Glutamatergic neuron (in vitro differentiated cells): ENCODE data around the gene NLRC3. TPM values are rescaled to one million over a fixed set of nuclear protein-coding genes. Genes with fewer than 3 reads are reported as not detected.

Experiments used
- DNase-seq: peaks from one replicate; pipeline ENCODE4 v3.0.0; 2022
- H3K27ac Mint-ChIP-seq: one replicate; pipeline ENCODE4 v1.8.0; 2020; ENCODE audit warnings: mild to moderate bottlenecking, mixed read lengths, inconsistent platforms; ENCODE audit not compliant: unreplicated experiment
- H3K27me3 Mint-ChIP-seq: one replicate; pipeline ENCODE4 v1.8.0; 2020; ENCODE audit warnings: mild to moderate bottlenecking, moderate library complexity, mixed read lengths, inconsistent platforms; ENCODE audit not compliant: unreplicated experiment
- H3K36me3 Mint-ChIP-seq: one replicate; pipeline ENCODE4 v1.8.0; 2020; ENCODE audit warnings: mild to moderate bottlenecking, mixed read lengths, inconsistent platforms; ENCODE audit not compliant: unreplicated experiment
- H3K4me1 Mint-ChIP-seq: one replicate; pipeline ENCODE4 v1.8.0; 2020; ENCODE audit warnings: mild to moderate bottlenecking, low read depth, mixed read lengths, inconsistent platforms; ENCODE audit not compliant: unreplicated experiment
- H3K4me3 Mint-ChIP-seq: one replicate; pipeline ENCODE4 v1.8.0; 2020; ENCODE audit warnings: mild to moderate bottlenecking, mixed read lengths, inconsistent platforms; ENCODE audit not compliant: unreplicated experiment
- H3K9me3 Mint-ChIP-seq: one replicate; pipeline ENCODE4 v1.8.0; 2020; ENCODE audit warnings: mild to moderate bottlenecking, moderate library complexity, mixed read lengths, inconsistent platforms; ENCODE audit not compliant: unreplicated experiment
- total RNA-seq: library from RNA; stranded (reverse); fragmentation: NEBNext Ultra II Directional; extraction: Animal tissue kit (Norgen Biotek cat#: 25700); gene quantifications from one replicate; pipeline ENCODE4 v1.2.1, GENCODE V29; 2021; ENCODE audit not compliant: unreplicated experiment
- TF ChIP-seq, protein P1 (sequence below): fragments of 200-600 bp; sonication (generic); IDR thresholded peaks from one replicate; pipeline ENCODE4 v1.5.0; 2021; ENCODE audit not compliant: partially characterized antibody, unreplicated experiment

Gene NLRC3
- total RNA-seq, 1 donor from 2014 or later = not detected

DNA sequence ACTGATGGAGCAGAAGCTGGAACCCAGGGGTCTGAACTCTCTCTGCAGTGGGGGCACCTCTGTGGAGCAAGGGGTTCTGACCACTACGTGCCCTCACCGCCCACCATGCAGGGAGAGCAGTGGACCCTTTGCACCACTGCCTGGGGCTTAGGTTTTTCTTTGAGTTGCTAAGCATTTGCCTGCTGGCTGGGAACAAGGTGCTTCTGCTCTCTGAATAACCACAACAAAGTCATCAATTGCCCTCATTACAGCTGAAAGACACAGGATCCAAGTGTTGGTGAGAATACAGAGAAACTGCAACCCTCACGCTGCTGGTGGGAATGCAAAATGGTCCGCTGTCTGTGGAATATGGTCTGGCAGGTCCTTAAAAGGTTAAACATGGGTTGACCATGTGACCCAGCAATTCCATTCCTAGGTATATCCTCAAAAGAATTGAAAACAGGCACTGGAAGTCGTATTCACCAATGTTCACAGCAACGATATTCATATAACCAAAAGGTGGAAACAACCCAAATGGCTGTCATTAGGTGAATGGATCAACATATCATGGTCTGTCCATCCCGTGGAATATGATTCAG is 22.8 kb downstream of the NLRC3 start:
- Mint-ChIP-seq H3K4me1 (no peaks in the 10 kb centered on the region), H3K4me3 (no peak overlapping the region), H3K27ac (no peak overlapping the region), H3K27me3 (peaks cover 2% of the 10 kb centered on the region), H3K9me3 (peaks cover 2% of the 10 kb centered on the region), H3K36me3 (peaks cover 5% of the 10 kb centered on the region)
- TF ChIP-seq, protein P1, sequence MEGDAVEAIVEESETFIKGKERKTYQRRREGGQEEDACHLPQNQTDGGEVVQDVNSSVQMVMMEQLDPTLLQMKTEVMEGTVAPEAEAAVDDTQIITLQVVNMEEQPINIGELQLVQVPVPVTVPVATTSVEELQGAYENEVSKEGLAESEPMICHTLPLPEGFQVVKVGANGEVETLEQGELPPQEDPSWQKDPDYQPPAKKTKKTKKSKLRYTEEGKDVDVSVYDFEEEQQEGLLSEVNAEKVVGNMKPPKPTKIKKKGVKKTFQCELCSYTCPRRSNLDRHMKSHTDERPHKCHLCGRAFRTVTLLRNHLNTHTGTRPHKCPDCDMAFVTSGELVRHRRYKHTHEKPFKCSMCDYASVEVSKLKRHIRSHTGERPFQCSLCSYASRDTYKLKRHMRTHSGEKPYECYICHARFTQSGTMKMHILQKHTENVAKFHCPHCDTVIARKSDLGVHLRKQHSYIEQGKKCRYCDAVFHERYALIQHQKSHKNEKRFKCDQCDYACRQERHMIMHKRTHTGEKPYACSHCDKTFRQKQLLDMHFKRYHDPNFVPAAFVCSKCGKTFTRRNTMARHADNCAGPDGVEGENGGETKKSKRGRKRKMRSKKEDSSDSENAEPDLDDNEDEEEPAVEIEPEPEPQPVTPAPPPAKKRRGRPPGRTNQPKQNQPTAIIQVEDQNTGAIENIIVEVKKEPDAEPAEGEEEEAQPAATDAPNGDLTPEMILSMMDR = no peak
- DNase-seq = no peak

DNA sequence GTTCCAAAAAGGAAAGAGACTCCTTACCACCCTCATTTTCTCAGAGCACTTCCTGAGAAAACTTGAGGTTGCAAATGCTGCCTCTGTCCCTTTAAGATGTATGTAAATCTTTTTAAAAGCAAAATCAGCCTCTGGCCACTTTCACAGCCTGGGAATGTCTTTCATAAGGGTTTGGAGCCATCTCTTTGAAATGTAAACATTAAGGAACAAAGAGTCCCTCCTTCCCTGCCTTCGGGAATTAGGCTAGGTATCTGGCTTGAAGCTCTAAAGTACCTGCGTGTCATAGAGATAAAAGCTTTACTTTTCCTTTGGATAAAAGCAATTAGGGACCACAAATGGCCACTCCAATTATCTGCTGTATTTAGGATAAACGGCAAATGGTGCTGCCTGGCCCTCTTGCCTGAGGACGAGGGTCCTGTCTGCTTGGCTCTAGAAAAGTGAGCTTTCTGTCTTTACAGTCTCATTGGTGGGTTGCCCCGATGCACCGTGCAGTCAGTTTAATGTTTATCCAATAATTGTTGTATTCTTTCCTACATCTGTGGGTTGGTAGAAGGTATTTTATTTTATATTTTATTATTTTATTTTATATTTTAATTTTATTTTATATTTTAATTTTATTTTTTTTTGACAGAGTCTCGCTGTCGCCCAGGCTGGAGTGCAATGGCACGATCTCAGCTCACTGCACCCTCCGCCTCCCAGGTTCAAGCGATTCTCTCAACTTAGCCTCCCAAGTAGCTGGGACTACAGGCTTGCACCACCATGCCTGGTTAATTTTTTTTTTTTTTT is 23.9 kb downstream of the NLRC3 start:
- no peaks in the 10 kb centered on the region for H3K4me1 Mint-ChIP-seq

DNA sequence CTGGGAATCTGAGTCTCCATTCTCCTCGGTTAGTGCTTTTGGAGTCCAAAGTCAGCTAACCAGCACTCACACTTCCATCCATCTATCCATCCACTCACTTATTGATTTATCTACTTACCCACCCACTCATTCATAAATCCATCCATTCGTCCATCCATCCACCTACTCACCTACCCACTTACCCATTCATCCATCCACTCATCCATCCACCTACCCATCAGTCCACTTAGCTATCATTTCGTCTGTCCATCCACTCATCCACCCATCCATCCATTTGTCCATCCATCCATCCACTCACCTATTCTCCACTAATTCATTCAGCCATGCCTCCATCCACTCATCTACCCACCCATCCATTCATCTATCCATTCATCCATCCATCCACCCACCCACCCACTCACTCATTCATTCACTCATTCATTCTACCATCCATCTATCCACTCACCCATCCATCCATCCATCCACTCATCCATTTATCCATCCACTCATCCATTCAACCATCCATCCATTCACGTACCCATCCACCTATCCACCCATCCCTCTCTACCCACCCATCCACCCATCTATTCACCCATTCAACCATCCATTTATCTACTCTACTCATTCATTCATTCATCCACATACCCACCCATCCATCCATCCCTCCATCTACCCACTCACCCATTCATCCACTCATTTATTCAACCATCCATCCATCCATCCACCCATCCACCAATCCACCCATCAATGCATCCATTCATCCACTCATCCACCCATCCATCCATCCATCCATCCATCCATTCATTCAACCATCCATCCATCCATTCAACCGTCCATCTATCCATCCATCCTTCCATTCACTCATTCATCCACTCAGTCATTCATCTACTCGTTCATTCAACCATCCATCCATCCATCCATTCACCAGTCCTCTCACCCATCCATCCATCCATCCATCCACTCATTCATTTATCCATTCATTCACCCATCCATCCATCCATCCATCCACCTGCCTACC is 26.1 kb downstream of the NLRC3 start:
- peak overlapping the region; percentile 48 for H3K27ac Mint-ChIP-seq
- no peaks in the 10 kb centered on the region for H3K4me1 Mint-ChIP-seq
- peak overlapping the region; percentile 81 for H3K4me3 Mint-ChIP-seq
- TF ChIP-seq, protein P1 = no peak
- no peak for DNase-seq
- H3K9me3 Mint-ChIP-seq = peaks cover 3% of the 10 kb centered on the region
- peaks cover 5% of the 10 kb centered on the region for H3K36me3 Mint-ChIP-seq
- H3K27me3 Mint-ChIP-seq = no peaks in the 10 kb centered on the region

More for the DNA sequence above, 23.9 kb downstream of the NLRC3 start:
- Mint-ChIP-seq H3K27ac (no peak overlapping the region), H3K36me3 (peaks cover 5% of the 10 kb centered on the region), H3K27me3 (peaks cover 1% of the 10 kb centered on the region), H3K4me3 (no peak overlapping the region), H3K9me3 (peaks cover 3% of the 10 kb centered on the region)
- no peak for DNase-seq
- TF ChIP-seq, protein P1 = no peak

DNA sequence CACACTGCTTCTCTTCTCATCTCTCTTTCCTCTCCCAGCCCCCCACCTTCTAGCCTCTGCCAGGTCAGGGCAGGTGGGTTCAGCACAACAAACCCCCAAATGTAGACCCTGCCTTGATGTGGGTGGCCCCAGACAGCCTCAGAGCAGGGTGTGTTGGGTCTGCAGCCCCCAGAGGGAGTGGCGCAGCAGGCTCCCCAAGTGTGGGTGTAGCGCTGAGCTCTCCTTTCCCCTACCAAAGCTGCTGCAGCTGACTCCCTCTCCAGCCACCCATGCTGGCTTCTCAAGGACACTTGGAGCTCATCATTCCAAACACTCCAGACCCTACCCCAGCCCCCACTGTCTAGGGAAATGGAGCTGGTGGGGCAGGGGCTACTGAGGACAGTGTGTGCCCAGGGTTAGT is 27.3 kb downstream of the NLRC3 start:
- Mint-ChIP-seq H3K27ac (no peak overlapping the region), H3K27me3 (no peaks in the 10 kb centered on the region), H3K36me3 (peaks cover 5% of the 10 kb centered on the region), H3K4me3 (no peak overlapping the region), H3K9me3 (peaks cover 3% of the 10 kb centered on the region), H3K4me1 (no peaks in the 10 kb centered on the region)
- TF ChIP-seq, protein P1 = no peak
- DNase-seq = no peak
